ENCODE data around the gene ATG9A. TPM values are rescaled to one million over a fixed set of nuclear protein-coding genes. Genes with fewer than 3 reads are reported as not detected.

ATG9A gene
- total RNA-seq, 2 donors from 2014 or later: 60.2 to 66.0 TPM

- DNase-seq: no peak
- ATAC-seq: peak; percentile 84
- intact Hi-C loops (cut with DNase I, micrococcal nuclease): no loop called here
Measured at GRCh38 chr2:219183151-219183772, 46.2 kb downstream of the ATG9A start.

DNA sequence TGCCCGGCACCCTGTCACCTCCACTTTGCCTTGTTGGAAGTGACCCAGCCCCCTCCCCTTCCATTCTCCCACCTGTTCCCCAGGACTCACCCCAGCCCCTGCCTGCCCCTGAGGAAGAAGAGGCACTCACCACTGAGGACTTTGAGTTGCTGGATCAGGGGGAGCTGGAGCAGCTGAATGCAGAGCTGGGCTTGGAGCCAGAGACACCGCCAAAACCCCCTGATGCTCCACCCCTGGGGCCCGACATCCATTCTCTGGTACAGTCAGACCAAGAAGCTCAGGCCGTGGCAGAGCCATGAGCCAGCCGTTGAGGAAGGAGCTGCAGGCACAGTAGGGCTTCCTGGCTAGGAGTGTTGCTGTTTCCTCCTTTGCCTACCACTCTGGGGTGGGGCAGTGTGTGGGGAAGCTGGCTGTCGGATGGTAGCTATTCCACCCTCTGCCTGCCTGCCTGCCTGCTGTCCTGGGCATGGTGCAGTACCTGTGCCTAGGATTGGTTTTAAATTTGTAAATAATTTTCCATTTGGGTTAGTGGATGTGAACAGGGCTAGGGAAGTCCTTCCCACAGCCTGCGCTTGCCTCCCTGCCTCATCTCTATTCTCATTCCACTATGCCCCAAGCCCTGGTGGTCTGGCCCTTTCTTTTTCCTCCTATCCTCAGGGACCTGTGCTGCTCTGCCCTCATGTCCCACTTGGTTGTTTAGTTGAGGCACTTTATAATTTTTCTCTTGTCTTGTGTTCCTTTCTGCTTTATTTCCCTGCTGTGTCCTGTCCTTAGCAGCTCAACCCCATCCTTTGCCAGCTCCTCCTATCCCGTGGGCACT lies 46.9 kb downstream of the ATG9A start:
- DNase-seq: peak; percentile 28 to 46

GRCh38 chr2:219181531-219181930 lies 47.9 kb downstream of the ATG9A start:
- ATAC-seq (no peak), DNase-seq (no peak)
- intact Hi-C loops (cut with DNase I, micrococcal nuclease): no loop called here

More for the DNA sequence above, 46.9 kb downstream of the ATG9A start:
- peak; percentile 50 for ATAC-seq
- intact Hi-C loops (cut with DNase I, micrococcal nuclease): no loop called here

DNA sequence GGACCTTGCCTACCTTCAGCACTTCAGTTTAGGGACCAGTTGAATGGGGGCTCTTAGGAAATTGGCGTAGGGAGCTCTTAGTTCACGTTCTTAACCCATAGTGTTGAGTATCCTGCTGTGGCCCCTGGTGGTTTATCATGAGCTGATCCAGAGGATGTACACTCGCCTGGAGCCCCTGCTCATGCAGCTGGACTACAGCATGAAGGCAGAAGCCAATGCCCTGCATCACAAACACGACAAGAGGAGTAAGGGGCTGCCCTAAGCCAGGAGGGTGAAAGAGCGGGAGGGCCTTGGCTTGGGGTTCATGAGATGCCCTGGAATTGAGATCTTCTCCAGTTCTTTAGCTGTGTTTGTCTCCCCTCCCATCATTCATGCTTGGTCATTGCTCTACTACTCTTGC lies 48.5 kb downstream of the ATG9A start:
- no peak for DNase-seq
- ATAC-seq: no peak
- intact Hi-C loops (cut with DNase I, micrococcal nuclease): no loop called here

GRCh38 chr2:219179601-219180465 lies 49.6 kb downstream of the ATG9A start:
- intact Hi-C loops (cut with DNase I, micrococcal nuclease): no loop called here
- ATAC-seq (no peak), DNase-seq (no peak)

- intact Hi-C loops (cut with DNase I, micrococcal nuclease): no loop called here
- peak; percentile 47 to 72 for DNase-seq
- peak; percentile 2 for ATAC-seq
Measured at GRCh38 chr2:219178377-219179175, 50.9 kb downstream of the ATG9A start.

- intact Hi-C loops (cut with DNase I, micrococcal nuclease): no loop called here
- ATAC-seq (peak; percentile 79), DNase-seq (peak; percentile 89 to 91)
Measured at GRCh38 chr2:219177552-219178376, 51.7 kb downstream of the ATG9A start, which contains the start of gene RETREG2. Gene RETREG2, plus strand, starts transcription at chr2:219178275. Its CDS starts 78 bp downstream, at chr2:219178353.

DNA sequence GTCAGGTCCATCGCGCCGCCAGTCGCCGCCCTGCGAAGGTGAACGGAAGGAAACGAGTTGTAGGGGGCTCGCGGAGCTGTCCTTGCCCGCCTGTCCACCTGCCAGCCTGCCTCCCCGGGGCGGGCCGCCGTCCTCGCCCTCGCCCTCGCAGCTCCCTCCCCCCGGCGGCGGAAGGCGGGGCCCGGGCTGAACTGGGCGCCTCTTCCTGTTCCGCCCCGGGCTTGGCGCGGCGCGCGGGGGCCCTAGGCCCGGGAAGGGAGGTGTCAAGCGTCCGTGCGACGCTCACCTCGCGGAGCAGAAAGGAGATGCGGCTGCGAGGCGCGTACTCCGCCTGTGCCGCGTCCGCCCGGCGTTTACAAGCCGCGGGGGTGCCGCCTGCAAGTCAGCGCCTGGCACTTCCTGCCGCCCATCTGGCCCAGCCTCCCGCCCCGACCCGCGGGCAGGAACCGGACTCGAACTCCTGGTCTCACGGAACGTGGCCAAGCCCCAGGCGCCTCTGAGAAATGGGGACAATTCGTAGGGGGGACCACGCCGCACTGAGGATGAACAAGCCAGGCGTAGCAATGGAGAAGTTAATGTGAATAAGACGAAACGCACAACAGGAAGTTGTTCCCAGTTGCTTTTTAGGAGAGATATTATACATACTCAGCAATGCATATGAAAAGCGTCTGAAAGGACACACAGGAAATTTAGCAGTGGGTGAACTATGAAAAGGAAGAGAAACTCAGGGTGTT lies 52.5 kb downstream of the ATG9A start, which contains the start of gene CNPPD1:
Gene CNPPD1, minus strand, starts transcription at position 108 of the 734 bp plus-strand sequence. Its CDS starts 97 bp downstream, at position 11.
- ATAC-seq (peak; percentile 83), DNase-seq (peak; percentile 87 to 93)
- intact Hi-C loops (cut with DNase I, micrococcal nuclease): no loop called here

- DNase-seq (peak; percentile 71), ATAC-seq (peak; percentile 45)
- intact Hi-C loops (cut with DNase I, micrococcal nuclease): no loop called here
Measured at GRCh38 chr2:219175928-219176817, 53.3 kb downstream of the ATG9A start.

GRCh38 chr2:219175486-219175885 lies 54.0 kb downstream of the ATG9A start:
- intact Hi-C loops (cut with DNase I, micrococcal nuclease): no loop called here
- ATAC-seq: no peak
- DNase-seq: no peak

DNA sequence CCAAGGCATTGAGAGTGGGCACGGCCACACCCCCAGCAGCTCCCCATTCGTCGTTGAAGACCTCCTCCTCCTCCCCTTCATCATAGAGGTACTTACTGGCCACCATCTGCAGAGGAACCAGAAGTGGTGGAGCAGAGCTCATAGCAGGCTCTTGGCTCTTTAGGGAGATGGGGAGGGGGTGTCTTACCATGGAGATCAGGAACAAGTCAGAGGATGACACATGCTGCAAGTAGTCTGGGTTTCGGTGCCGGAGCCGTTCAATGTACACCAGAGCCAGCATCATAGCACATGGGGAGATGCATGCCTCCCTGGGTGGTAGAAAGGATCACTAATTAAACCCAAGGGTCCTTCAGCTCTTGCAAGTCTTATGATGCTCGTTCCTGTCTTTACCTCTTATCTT lies 54.6 kb downstream of the ATG9A start:
- DNase-seq (no peak), ATAC-seq (no peak)
- intact Hi-C loops (cut with DNase I, micrococcal nuclease): no loop called here

DNA sequence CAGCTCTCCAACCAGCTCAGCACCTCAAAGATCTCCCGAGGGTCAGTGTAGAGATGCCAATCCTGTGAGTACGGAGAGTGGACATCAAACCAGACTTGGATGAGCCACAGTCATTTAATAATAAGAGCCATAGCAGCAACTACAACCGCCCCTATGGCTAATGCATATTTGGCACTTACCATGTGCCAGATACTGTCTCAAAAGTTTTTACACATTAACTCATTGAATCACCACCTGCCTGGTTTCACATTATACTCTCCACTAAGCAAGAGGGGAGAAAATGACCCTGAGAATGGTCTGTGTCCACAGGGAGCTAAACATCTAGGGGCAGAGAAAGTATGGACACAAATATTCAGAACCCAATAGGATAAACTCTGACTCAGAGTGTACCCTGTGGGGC lies 55.3 kb downstream of the ATG9A start:
- DNase-seq (no peak), ATAC-seq (no peak)
- intact Hi-C loops (cut with DNase I, micrococcal nuclease): no loop called here

- DNase-seq (no peak), ATAC-seq (no peak)
- intact Hi-C loops (cut with DNase I, micrococcal nuclease): no loop called here
Measured at GRCh38 chr2:219173176-219173575, 56.3 kb downstream of the ATG9A start.

- DNase-seq (no peak), ATAC-seq (no peak)
- intact Hi-C loops (cut with DNase I, micrococcal nuclease): no loop called here
Measured at GRCh38 chr2:219172231-219173154, 56.9 kb downstream of the ATG9A start.

GRCh38 chr2:219171231-219171651 lies 58.2 kb downstream of the ATG9A start:
- ATAC-seq (peak; percentile 44), DNase-seq (peak in 1 of 2 donors; percentile 39)
- intact Hi-C loops (cut with DNase I, micrococcal nuclease): no loop called here

All from left colon (tissue), 2 donors.